NB4 (cell line): ENCODE measurements around the gene EVX1.

Experiments used
- DNase-seq: peaks from one replicate; pipeline ENCODE4 v3.0.0; 2010; ENCODE audit warnings: low read depth
- H3K4me3 ChIP-seq: one replicate; pipeline ENCODE4 v1.5.1; 2011; ENCODE audit warnings: mild to moderate bottlenecking, low read depth, low read length, moderate library complexity
- MYC ChIP-seq: IDR thresholded peaks from 2 replicates; pipeline ENCODE4 v1.6.1; 2011; ENCODE audit warnings: low read depth, low read length
- POLR2A ChIP-seq: IDR thresholded peaks from 2 replicates; pipeline ENCODE4 v1.6.1; 2011; ENCODE audit warnings: mild to moderate bottlenecking; ENCODE audit not compliant: insufficient read length; ENCODE audit errors: extremely low read depth
- TF ChIP-seq, protein P1 (sequence below): IDR thresholded peaks from 2 replicates; pipeline ENCODE4 v1.6.1; 2011; ENCODE audit warnings: low read depth, low read length
- TF ChIP-seq, protein P2 (sequence below): IDR thresholded peaks from one replicate; pipeline ENCODE4 v1.5.1; 2012; ENCODE audit warnings: low read depth, low read length

EVX1 gene

DNA sequence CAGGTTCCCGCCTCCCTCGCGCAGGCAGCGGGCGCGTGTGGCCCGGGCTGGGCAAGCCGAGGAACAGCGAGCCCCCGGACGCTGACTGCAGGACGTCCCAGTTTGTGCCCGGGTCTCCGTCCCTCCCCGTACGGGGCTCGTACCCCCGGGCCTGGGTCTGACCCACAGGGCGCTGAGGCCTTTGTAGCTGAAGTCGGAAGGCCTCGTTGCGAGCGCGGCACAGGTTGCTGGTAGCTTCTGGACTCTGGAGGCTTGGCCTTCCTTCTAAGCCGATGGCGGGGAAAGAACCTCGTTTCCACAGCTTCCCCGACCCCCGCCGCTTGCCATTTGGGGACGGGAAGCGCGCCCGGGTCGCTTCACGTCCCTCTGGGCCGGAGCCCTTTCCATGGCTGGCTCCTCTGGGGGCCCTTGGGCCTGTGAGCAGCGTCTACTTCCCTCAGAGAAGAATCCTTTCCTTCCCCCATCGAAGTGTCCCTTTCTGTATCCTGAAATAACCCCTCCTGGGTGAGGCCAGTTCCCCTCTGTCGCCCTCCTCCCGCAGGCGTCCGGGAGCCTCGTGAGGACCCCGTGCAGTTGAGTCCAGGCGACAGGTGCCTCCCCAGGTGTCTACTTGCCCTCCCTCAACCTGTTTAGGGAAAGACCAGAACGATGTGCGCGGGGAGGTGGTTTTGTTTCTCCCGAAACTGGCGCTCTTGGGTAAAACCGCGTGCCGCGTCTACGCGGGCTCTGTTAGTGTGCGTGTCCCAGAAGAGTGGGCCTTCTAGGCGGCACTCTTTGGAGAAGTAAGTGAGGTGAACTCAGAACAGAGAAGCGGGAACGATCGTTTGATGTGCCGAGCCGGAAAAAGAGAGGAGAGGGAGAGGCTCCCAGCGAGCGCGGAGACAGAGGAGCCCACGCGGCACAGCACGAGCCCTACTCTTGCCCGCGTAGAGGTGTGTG, 9.3 kb downstream of the EVX1 start:
- DNase-seq = no peak
- TF ChIP-seq, protein P1, sequence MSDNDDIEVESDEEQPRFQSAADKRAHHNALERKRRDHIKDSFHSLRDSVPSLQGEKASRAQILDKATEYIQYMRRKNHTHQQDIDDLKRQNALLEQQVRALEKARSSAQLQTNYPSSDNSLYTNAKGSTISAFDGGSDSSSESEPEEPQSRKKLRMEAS = no peak
- TF ChIP-seq POLR2A = no peak
- TF ChIP-seq, protein P2, sequence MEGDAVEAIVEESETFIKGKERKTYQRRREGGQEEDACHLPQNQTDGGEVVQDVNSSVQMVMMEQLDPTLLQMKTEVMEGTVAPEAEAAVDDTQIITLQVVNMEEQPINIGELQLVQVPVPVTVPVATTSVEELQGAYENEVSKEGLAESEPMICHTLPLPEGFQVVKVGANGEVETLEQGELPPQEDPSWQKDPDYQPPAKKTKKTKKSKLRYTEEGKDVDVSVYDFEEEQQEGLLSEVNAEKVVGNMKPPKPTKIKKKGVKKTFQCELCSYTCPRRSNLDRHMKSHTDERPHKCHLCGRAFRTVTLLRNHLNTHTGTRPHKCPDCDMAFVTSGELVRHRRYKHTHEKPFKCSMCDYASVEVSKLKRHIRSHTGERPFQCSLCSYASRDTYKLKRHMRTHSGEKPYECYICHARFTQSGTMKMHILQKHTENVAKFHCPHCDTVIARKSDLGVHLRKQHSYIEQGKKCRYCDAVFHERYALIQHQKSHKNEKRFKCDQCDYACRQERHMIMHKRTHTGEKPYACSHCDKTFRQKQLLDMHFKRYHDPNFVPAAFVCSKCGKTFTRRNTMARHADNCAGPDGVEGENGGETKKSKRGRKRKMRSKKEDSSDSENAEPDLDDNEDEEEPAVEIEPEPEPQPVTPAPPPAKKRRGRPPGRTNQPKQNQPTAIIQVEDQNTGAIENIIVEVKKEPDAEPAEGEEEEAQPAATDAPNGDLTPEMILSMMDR = no peak
- TF ChIP-seq MYC = no peak
- H3K4me3 ChIP-seq = no peak overlapping the region

DNA sequence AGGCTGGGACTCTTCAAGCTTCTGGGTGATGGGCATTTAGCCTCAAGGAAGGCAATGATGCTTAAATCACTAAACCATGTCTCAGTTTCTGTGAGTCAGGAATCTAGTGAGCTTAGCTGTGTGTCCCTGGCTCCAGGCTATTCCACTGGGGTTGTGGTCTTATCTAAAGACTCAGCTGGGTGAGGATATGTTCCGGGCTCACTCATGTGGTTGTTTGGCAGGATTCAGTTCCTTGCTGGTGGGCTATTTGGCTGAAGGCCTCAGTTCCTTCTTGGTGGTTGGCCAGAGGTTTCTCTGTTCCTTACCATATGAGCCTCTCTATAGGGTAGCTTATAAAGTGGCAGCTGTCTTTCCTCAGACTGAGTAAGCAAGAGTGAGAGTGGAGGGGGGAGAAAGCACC, 12.0 kb downstream of the EVX1 start:
- TF ChIP-seq MYC = no peak
- no peak for TF ChIP-seq POLR2A
- TF ChIP-seq, protein P2 = no peak
- TF ChIP-seq, protein P1 = no peak
- H3K4me3 ChIP-seq = no peak overlapping the region
- DNase-seq = no peak

DNA sequence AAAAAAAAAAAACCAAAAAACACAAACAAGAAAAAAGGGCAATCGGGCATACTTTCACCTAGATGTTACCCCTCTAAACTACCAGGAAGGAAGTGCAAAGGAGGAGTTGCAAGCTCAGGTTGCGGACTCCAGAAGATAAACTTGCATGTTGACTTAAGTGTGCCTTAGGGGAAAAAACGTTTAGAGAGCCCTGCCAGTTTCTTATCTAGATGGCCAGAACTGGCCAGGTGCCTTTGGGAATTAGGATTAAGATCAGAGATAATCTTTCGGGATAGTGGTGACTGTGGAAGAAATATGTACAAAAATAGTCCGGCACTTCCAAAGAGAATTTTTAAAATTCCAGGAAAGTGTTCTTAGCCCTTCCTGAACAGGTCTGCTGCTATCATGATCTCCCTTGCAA, 17.6 kb downstream of the EVX1 start:
- no peak for TF ChIP-seq MYC
- TF ChIP-seq, protein P2 = no peak
- TF ChIP-seq, protein P1 = no peak
- TF ChIP-seq POLR2A = no peak
- no peak for DNase-seq
- H3K4me3 ChIP-seq = no peak overlapping the region

DNA sequence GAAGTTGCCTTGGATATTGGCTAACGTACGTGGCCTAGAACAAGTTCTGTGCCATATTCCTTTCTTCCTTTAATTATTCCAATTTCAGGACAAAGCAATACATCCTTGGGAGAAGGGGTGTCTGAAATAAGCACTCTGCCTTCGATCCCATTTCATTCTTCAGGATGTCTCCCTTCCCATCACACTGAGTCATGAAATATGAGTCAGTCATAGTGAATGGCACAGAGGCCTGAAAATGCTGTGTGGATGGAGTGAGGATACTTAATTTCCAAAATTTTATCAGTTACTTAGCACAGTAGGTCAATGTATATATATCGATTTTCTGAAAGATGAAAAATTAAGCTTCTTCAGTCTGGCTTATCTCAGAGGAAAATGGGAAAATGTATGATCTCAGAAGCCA, 19.5 kb downstream of the EVX1 start:
- TF ChIP-seq MYC (no peak), POLR2A (no peak)
- TF ChIP-seq, protein P2 = no peak
- TF ChIP-seq, protein P1 = no peak
- no peak for DNase-seq
- H3K4me3 ChIP-seq = no peak overlapping the region

DNA sequence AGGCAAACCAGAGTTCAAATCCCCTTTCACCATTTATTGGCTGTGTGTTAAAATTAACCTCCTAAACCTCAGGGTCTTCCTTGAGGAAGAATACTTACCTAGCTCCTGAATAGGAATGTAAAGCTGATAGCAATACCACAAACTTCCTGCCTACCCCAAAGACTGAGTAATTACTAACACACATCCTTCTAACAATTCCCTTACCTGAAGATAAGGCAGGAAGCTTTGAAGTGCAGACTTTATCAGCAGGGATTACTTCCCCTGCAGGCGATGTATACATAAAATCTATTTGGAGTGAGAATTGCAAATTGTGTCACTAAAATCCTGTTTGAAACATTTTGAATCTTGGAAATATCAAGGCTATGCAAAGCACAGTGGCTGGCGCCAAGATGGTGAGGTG, 21.2 kb downstream of the EVX1 start:
- TF ChIP-seq, protein P1 = no peak
- TF ChIP-seq, protein P2 = no peak
- TF ChIP-seq MYC = no peak
- TF ChIP-seq POLR2A = no peak
- no peak for DNase-seq
- H3K4me3 ChIP-seq = no peak overlapping the region
